Stimulated activated CD8-positive, alpha-beta memory T cell treated with anti-CD3 and anti-CD28 coated beads, Interleukin-7, amount 100 ng/mL, for 4 hours (primary cell): Measurements from ENCODE around the gene PDE4D.
A peak's percentile ranks its signal among the peaks of the same experiment; 100 is the strongest.

Experiments used
- DNase-seq, 2 donors: peaks; one replicate each; pipeline ENCODE4 v3.0.0-alpha.2; 2020; ENCODE audit warnings: low read depth in 2 of 2

The PDE4D gene

GRCh38 chr5:59179704-59180103 lies 713.8 kb downstream of the PDE4D start:
- no peak for DNase-seq

GRCh38 chr5:59178482-59178881 lies 715.0 kb downstream of the PDE4D start:
- DNase-seq, result no peak

- DNase-seq, result no peak
Observed at GRCh38 chr5:59178071-59178470, 715.5 kb downstream of the PDE4D start.

GRCh38 chr5:59177644-59178043 lies 715.9 kb downstream of the PDE4D start:
- DNase-seq, result no peak

GRCh38 chr5:59174248-59174844 lies 719.2 kb downstream of the PDE4D start:
- peak; percentile 7 to 17 for DNase-seq

- no peak for DNase-seq
Observed at GRCh38 chr5:59173578-59173977, 719.9 kb downstream of the PDE4D start.

GRCh38 chr5:59171131-59171530 lies 722.4 kb downstream of the PDE4D start:
- no peak for DNase-seq

DNA sequence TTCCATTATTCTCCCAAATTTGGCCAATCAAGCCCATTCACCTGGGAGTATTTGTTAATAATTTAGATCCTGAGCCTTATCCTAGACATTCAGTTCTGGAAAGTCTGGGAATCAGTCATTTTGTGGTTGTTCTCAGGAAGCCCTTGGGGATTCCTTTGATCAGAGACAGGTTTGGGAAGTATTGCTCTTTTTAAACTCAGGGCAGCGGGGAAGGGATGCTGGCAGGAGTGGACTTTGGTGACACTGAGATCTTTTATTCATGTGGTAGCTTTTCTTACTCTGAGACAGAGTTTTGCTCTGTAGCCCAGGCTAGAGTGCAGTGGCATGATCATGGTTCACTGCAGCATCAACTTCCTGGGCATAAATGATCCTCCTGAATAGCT lies 723.8 kb downstream of the PDE4D start:
- DNase-seq, result no peak

DNA sequence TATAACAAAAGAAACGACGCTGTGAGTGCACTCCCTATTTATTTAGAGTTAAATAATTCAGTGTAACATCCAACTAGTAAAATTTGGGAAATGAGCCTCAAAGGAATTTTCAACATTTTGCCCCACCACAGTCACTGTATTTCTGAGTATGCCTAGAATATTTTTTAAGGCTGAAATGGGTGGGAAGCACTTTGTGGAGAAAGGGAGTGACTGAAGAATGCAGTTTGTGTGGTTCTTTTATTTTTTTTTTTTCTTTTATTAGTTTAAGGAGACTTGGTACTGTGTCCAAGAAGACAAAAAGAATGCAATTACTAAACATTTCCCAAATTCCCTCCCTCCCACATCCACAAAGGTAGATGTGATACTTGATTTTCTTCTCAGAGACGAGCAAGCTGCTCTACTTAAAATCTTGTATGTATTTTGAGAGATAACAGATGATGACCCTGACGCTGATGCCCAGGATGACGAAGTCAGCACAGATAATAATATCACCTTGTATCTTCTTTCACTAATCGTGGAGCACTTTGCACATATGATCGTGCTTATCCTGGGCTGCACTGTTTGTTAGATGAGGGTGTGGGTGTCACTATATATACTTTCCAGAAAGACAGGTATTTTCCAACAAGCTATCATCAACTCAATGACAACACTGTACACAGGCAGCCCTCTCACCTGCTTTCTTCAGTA lies 724.3 kb downstream of the PDE4D start:
- no peak for DNase-seq

DNA sequence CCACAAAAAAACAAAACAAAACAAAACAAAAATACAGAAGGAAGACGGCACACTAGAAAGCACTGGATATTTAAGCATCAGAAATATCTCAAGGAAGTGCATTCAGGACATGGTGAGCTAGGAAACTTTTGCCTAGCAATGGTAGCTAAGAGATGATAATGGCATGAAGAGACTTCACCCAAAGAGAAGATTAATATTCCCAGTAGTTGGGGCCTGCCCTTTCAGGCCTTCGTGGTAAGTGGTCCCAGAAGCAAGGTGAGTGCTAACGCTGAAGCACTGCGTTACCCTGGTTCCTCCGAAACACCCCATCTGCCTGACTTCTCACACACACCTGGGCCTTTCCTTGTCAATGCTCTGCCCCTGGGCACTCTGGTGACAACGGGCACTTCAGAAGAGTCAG lies 725.5 kb downstream of the PDE4D start:
- DNase-seq, result no peak

- DNase-seq, result no peak
Observed at GRCh38 chr5:59164041-59164830, 729.3 kb downstream of the PDE4D start.

- DNase-seq, result no peak
Observed at GRCh38 chr5:59161221-59162105, 732.1 kb downstream of the PDE4D start.

GRCh38 chr5:59158637-59159391 lies 734.7 kb downstream of the PDE4D start:
- no peak for DNase-seq

GRCh38 chr5:59158165-59158564 lies 735.4 kb downstream of the PDE4D start:
- DNase-seq, result no peak

GRCh38 chr5:59157068-59157467 lies 736.5 kb downstream of the PDE4D start:
- DNase-seq, result no peak

GRCh38 chr5:59152701-59153245 lies 740.8 kb downstream of the PDE4D start:
- no peak for DNase-seq

- no peak for DNase-seq
Observed at GRCh38 chr5:59151162-59151889, 742.2 kb downstream of the PDE4D start.

- no peak for DNase-seq
Observed at GRCh38 chr5:59149827-59150226, 743.7 kb downstream of the PDE4D start.

- DNase-seq, result no peak
Observed at GRCh38 chr5:59149271-59149670, 744.3 kb downstream of the PDE4D start.

GRCh38 chr5:59146729-59147128 lies 746.8 kb downstream of the PDE4D start:
- no peak for DNase-seq
